HepG2 (cell line): ENCODE data around the gene NCBP3. TPM values are rescaled to one million over a fixed set of nuclear protein-coding genes. Genes with fewer than 3 reads are reported as not detected.

Experiments
- ATAC-seq: fragments of 200-7000 bp; cut with Tn5 transposase; 3 replicates; pipeline ENCODE4 v1.9.1; 2020; ENCODE audit warnings: mild to moderate bottlenecking, moderate library complexity
- BruUV-seq: library from RNA; stranded (reverse); fragments of 400-500 nt; replicated peaks from 2 replicates; lab custom pipeline; 2021; lab: Mats Ljungman, UMichigan
- CTCF ChIA-PET: fragments of 300-600 bp; formaldehyde crosslinking; extraction: SDS; loops from one replicate; lab custom pipeline; 2021; ENCODE audit warnings: low total read pairs, inconsistent platforms, low intra/inter-chr PET ratio; lab: Yijun Ruan, JAX
- POLR2A ChIA-PET: fragments of 350-600 bp; sonication (Branson Sonifier 250); formaldehyde crosslinking; loops from one replicate; lab custom pipeline; 2020; ENCODE audit warnings: antibody characterized with exemption, inconsistent platforms; lab: Yijun Ruan, JAX
- DNase-seq: peaks from one replicate; pipeline ENCODE4 v3.0.0-alpha.2; 2015; ENCODE audit warnings: low spot score
- FAIRE-seq: peaks from 3 replicates; lab custom pipeline; 2011; peaks lifted over from hg19 to GRCh38; lab: Jason Lieb, UNC
- H2AFZ ChIP-seq: one replicate; pipeline ENCODE4 v1.6.1; 2011; ENCODE audit warnings: low read length, inconsistent platforms
- H3K27ac ChIP-seq: fragments of 300-600 bp; 3 replicates; pipeline ENCODE4 v1.8.0; 2011; ENCODE audit warnings: mixed run types, mild to moderate bottlenecking, mixed read lengths, low read length, inconsistent platforms; ENCODE audit not compliant: insufficient read depth; ENCODE audit errors: extremely low read length
- H3K27me3 ChIP-seq, 2 experiments: fragments of 200-600 bp in 1 of 2; 2 replicates in 1 of 2; 3 replicates in 1 of 2; pipeline versions ENCODE4 v1.6.0 to v1.8.0; 2011; ENCODE audit warnings: low read length in 2 of 2, mild to moderate bottlenecking in 2 of 2, moderate library complexity in 2 of 2, inconsistent platforms in 1 of 2; ENCODE audit not compliant: insufficient read depth in 2 of 2, control insufficient read depth in 1 of 2
- H3K36me3 ChIP-seq, 2 experiments: fragments of 200-600 bp in 1 of 2; replicated peaks in 1 of 2; 2 replicates in 1 of 2; 3 replicates in 1 of 2; pipeline versions ENCODE4 v1.5.1 to v1.8.0; 2011; ENCODE audit warnings: low read length in 2 of 2, inconsistent platforms in 1 of 2; ENCODE audit not compliant: insufficient read depth in 2 of 2, control insufficient read depth in 1 of 2
- H3K4me1 ChIP-seq: 2 replicates; pipeline ENCODE4 v1.5.1; 2012; ENCODE audit warnings: low read length, inconsistent platforms; ENCODE audit not compliant: insufficient read depth
- H3K4me2 ChIP-seq: 2 replicates; pipeline ENCODE4 v1.6.0; 2011; ENCODE audit warnings: low read depth, low read length, inconsistent platforms
- H3K4me3 ChIP-seq, 3 experiments: fragments of 200-600 bp in 1 of 3; sonication (generic), shearing (Covaris generic) in 1 of 3; replicated peaks in 1 of 3; 2 replicates each; pipeline ENCODE4 v1.5.1; 2011 to 2016; ENCODE audit warnings: low read length in 3 of 3, inconsistent platforms in 2 of 3, low read depth in 2 of 3, mild to moderate bottlenecking in 2 of 3, control low read depth in 1 of 3, mixed read lengths in 1 of 3; ENCODE audit not compliant: insufficient read depth in 1 of 3
- H3K79me2 ChIP-seq: one replicate; pipeline ENCODE4 v1.6.1; 2011; ENCODE audit warnings: low read length, inconsistent platforms; ENCODE audit not compliant: insufficient read depth
- H3K9ac ChIP-seq: 2 replicates; pipeline ENCODE4 v1.6.0; 2011; ENCODE audit warnings: mild to moderate bottlenecking, low read depth, low read length, inconsistent platforms; ENCODE audit not compliant: insufficient read depth
- H3K9me3 ChIP-seq: 2 replicates; pipeline ENCODE4 v1.5.1; 2012; ENCODE audit warnings: mild to moderate bottlenecking, low read length
- H4K20me1 ChIP-seq: 2 replicates; pipeline ENCODE4 v1.6.0; 2011; ENCODE audit warnings: inconsistent platforms, mild to moderate bottlenecking, low read length, moderate library complexity; ENCODE audit not compliant: insufficient read depth
- ARID4A ChIP-seq: sonication (generic); formaldehyde crosslinking; IDR thresholded peaks from 2 replicates; pipeline ENCODE4 v1.5.0; 2020; ENCODE audit warnings: mild to moderate bottlenecking, missing genetic modification reagents, borderline replicate concordance
- ATF4 ChIP-seq, 2 experiments: fragments of 450-650 bp in 1 of 2; sonication (generic) in 1 of 2; formaldehyde crosslinking; IDR thresholded peaks; 2 replicates each; pipeline versions ENCODE4 v1.5.0 to v1.8.0; 2020 to 2022; ENCODE audit warnings: mild to moderate bottlenecking in 1 of 2, missing genetic modification reagents in 1 of 2
- BHLHE40 ChIP-seq: IDR thresholded peaks from 2 replicates; pipeline ENCODE4 v1.6.1; 2011; ENCODE audit warnings: low read length, improper control_type of control experiment
- CBX2 ChIP-seq, 2 experiments: fragments of 200-600 bp in 1 of 2; sonication (generic); formaldehyde crosslinking in 1 of 2; IDR thresholded peaks; 2 replicates each; pipeline versions ENCODE4 v1.7.0 to v1.8.1; 2018 to 2022; ENCODE audit warnings: low read depth in 2 of 2, low read length in 1 of 2, mild to moderate bottlenecking in 1 of 2, missing genetic modification reagents in 1 of 2
- IRF1 ChIP-seq: sonication (generic); formaldehyde crosslinking; IDR thresholded peaks from 2 replicates; pipeline ENCODE4 v1.4.0; 2020; ENCODE audit warnings: low read depth, mild to moderate bottlenecking, missing genetic modification reagents
- PHB2 ChIP-seq: fragments of 450-650 bp; IDR thresholded peaks from 2 replicates; pipeline ENCODE4 v1.6.1; 2018; ENCODE audit not compliant: partially characterized antibody
- RERE ChIP-seq: IDR thresholded peaks from 2 replicates; pipeline ENCODE4 v1.6.1; 2016; ENCODE audit warnings: low read depth, missing genetic modification reagents, missing compliant biosample characterization
- RFX1 ChIP-seq: fragments of 450-650 bp; IDR thresholded peaks from 2 replicates; pipeline ENCODE4 v1.6.1; 2017
- RFX3 ChIP-seq: IDR thresholded peaks from 2 replicates; pipeline ENCODE4 v1.6.1; 2016; ENCODE audit warnings: missing biosample characterization, missing genetic modification reagents
- RFX5 ChIP-seq: IDR thresholded peaks from 2 replicates; pipeline ENCODE4 v1.6.1; 2011; ENCODE audit warnings: low read depth, low read length, improper control_type of control experiment
- ZBTB38 ChIP-seq: sonication (generic); formaldehyde crosslinking; IDR thresholded peaks from 2 replicates; pipeline ENCODE4 v1.5.1; 2020; ENCODE audit warnings: mild to moderate bottlenecking, missing genetic modification reagents
- ZMYM2 ChIP-seq: sonication (generic); formaldehyde crosslinking; IDR thresholded peaks from 2 replicates; pipeline ENCODE4 v1.8.0; 2022; ENCODE audit warnings: mild to moderate bottlenecking, missing genetic modification reagents
- ZNF878 ChIP-seq: sonication (generic); formaldehyde crosslinking; IDR thresholded peaks from 2 replicates; pipeline ENCODE4 v1.8.1; 2023; ENCODE audit warnings: mild to moderate bottlenecking, missing genetic modification reagents, moderate library complexity
- WGBS: methylation state at CpG from one replicate; pipeline ENCODE4 v1.1.6; 2017; ENCODE audit warnings: low lambda C conversion rate; 5-methylcytosine and 5-hydroxymethylcytosine counted together
- in situ Hi-C: cut with HindIII; loops from 2 replicates; pipeline ENCODE4 v1.10.0; 2017; ENCODE audit warnings: low pct_unique_long_range_greater_than_20kb; ENCODE audit not compliant: extremely low pct_ligation_motif_present
- intact Hi-C: fragments of 100-400 bp; cut with micrococcal nuclease; formaldehyde crosslinking; loops from one replicate; pipeline ENCODE4 v1.10.0; 2022; ENCODE audit not compliant: unreplicated experiment
- polyA plus RNA-seq, 8 experiments: library from polyadenylated mRNA; depleted of rRNA in 3 of 8; stranded (reverse) in 7 of 8; unstranded in 1 of 8; fragments of >200 nt; fragmentation: Illumina TruSeq in 4 of 8; extraction: Trizol in 4 of 8; gene quantifications; 2 replicates each; pipeline versions ENCODE4 v1.2.1 to v1.2.3, GENCODE V29; 2011 to 2016; ENCODE audit warnings: low read depth in 4 of 8, missing spikeins in 1 of 8, mixed read lengths in 1 of 8; ENCODE audit not compliant: insufficient read depth in 1 of 8
- total RNA-seq, 5 experiments: library from RNA; depleted of rRNA; stranded (reverse); fragments of >200 nt; fragmentation: Illumina TruSeq; extraction: Trizol; gene quantifications; 2 replicates each; pipeline ENCODE4 v1.2.3, GENCODE V29; 2016; ENCODE audit warnings: low read depth in 1 of 5

NCBP3 gene
- total and polyA plus RNA-seq, 2 of the 13 experiments (the other 11 are each of a cell fraction or from before 2014, with no cell fraction given), result 19.5 to 24.8 TPM

- H3K79me2 ChIP-seq, result no peaks in the 10 kb centered on the region
- peak overlapping the region in 1 of 3 experiments; percentile 2; a peak in 1 of 6 replicates for H3K4me3 ChIP-seq
- POLR2A ChIA-PET, result no interaction called here
- no peak for TF ChIP-seq CBX2 (IDR thresholded peaks at IDR 0.05; ENCODE audit: low read depth, low read length)
- no peak for TF ChIP-seq CBX2 (CRISPR knock-in tag; IDR thresholded peaks at IDR 0.05; ENCODE audit: low read depth)
- TF ChIP-seq ZBTB38 (CRISPR knock-in tag), result 0 out of 2 replicates have a peak, but pooled peaks have one; percentile 26
- TF ChIP-seq RFX1, result peak; percentile 30; the same call in 1 of the 2 replicates
- TF ChIP-seq ZNF878 (CRISPR knock-in tag), result 0 out of 2 replicates have a peak, but pooled peaks have one; percentile 26
- no peak for TF ChIP-seq ZMYM2 (CRISPR knock-in tag)
- TF ChIP-seq BHLHE40, result peak; percentile 71
- no peak for TF ChIP-seq RFX5
- peak; percentile 25; the same call in 1 of the 2 replicates for TF ChIP-seq RFX3 (CRISPR knock-in tag)
- TF ChIP-seq RERE, result no peak
- TF ChIP-seq ATF4 (CRISPR knock-in tag; IDR thresholded peaks at IDR 0.05), result no peak
- peak; percentile 19; the same call in 1 of the 2 replicates for TF ChIP-seq ARID4A (CRISPR knock-in tag)
- TF ChIP-seq PHB2, result no peak
- TF ChIP-seq IRF1, result no peak
Observed at GRCh38 chr17:3771140-3771539, 74.9 kb downstream of the NCBP3 start.

More at GRCh38 chr17:3771140-3771539, 74.9 kb downstream of the NCBP3 start:
- 48% methylated on average over 16 of the region's 16 CpGs for WGBS
- in situ Hi-C loops, result no loop called here
- FAIRE-seq, result no peak
- CTCF ChIA-PET, result no interaction called here
- peak; percentile 37; the same call in 2 of the 3 replicates for ATAC-seq
- H3K9ac ChIP-seq, result no peak overlapping the region
- no peaks in the 10 kb centered on the region for H3K36me3 ChIP-seq
- H3K4me1 ChIP-seq, result peaks cover 42% of the 10 kb centered on the region
- peak overlapping the region; percentile 33; the same call in 1 of the 2 replicates for H3K4me2 ChIP-seq
- H3K27me3 ChIP-seq, result peaks cover 0 to 2% of the 10 kb centered on the region in 2 experiments; a peak in 1 of 5 replicates
- intact Hi-C loops, result loop anchor here (5.0 kb wide), 1 partner anchor 34 kb away; no protein-coding TSS in a partner anchor
- no peaks in the 10 kb centered on the region for H4K20me1 ChIP-seq
- H3K27ac ChIP-seq, result no peak overlapping the region
- BruUV-seq, result no TSS peak
- no peak overlapping the region for H2AFZ ChIP-seq
- DNase-seq, result no peak
- H3K9me3 ChIP-seq, result no peaks in the 10 kb centered on the region
